ENCODE results near the gene GDI1. TPM values are rescaled to one million over a fixed set of nuclear protein-coding genes. Genes with fewer than 3 reads are reported as not detected.

The GDI1 gene
- total RNA-seq, 6 experiments from 2014 or later, result 144 to 154 (median 147) TPM

- H3K36me3 Mint-ChIP-seq (ENCODE audit: low read depth), result no peaks in the 10 kb centered on the region; the same call in 1 of the 2 replicates
- H3K27ac Mint-ChIP-seq, result no peak overlapping the region
- no peaks in the 10 kb centered on the region for H3K27me3 Mint-ChIP-seq (ENCODE audit: insufficient read depth)
- DNase-seq, result no peak
- no peak for TF ChIP-seq CTCF (IDR thresholded peaks at IDR 0.05)
- H3K4me3 Mint-ChIP-seq, result no peak overlapping the region
- peaks cover 6% of the 10 kb centered on the region; the same call in 1 of the 2 replicates for H3K4me1 Mint-ChIP-seq (ENCODE audit: low read depth)
- no peaks in the 10 kb centered on the region for H3K9me3 Mint-ChIP-seq
Observed at GRCh38 chrX:154417157-154417556, 19.8 kb upstream of the GDI1 start.

GRCh38 chrX:154419189-154419588 is 17.8 kb upstream of the GDI1 start:
- Mint-ChIP-seq H3K27me3 (ENCODE audit: insufficient read depth) (no peaks in the 10 kb centered on the region), H3K27ac (no peak overlapping the region), H3K4me3 (no peak overlapping the region), H3K36me3 (ENCODE audit: low read depth) (no peaks in the 10 kb centered on the region; the same call in 1 of the 2 replicates), H3K9me3 (no peaks in the 10 kb centered on the region), H3K4me1 (ENCODE audit: low read depth) (no peaks in the 10 kb centered on the region)
- TF ChIP-seq CTCF (IDR thresholded peaks at IDR 0.05), result no peak
- no peak for DNase-seq

DNA sequence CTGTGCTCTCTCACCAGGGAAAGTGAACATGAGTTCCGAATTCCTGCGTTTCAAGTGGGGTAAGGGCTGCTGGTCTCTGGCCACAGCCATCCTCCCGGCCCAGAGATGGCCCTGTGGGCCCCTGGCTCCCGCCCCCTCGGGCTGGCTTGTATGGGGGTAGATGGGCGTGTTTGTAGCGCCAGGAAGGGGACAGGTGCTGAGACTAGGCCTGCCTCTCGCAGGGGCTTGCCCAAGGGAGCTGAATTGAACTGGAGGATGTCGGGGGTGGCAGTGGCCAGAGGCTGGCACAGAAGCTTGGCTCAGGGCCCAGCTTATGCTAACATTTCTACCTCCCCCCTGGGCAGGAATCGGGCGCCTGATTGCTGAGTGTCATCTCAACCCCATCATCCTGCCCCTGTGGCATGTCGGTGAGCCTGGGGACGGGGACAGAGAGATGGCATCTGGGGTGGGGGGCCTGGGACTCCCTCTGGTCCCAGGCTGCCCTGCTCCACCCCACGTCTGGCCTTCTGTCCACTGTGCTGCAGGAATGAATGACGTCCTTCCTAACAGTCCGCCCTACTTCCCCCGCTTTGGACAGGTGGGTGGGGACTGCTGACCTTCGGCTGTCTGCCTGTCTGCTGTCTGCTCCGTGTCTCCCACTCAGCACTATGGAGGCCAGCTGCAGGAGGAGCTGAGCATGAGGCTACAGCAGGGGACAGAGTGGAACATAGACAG is 17.1 kb upstream of the GDI1 start:
- H3K27me3 Mint-ChIP-seq (ENCODE audit: insufficient read depth), result no peaks in the 10 kb centered on the region
- no peaks in the 10 kb centered on the region; the same call in 1 of the 2 replicates for H3K36me3 Mint-ChIP-seq (ENCODE audit: low read depth)
- DNase-seq, result no peak
- H3K27ac Mint-ChIP-seq, result no peak overlapping the region
- H3K4me1 Mint-ChIP-seq (ENCODE audit: low read depth), result no peaks in the 10 kb centered on the region
- no peak for TF ChIP-seq CTCF (IDR thresholded peaks at IDR 0.05)
- no peaks in the 10 kb centered on the region for H3K9me3 Mint-ChIP-seq
- no peak overlapping the region for H3K4me3 Mint-ChIP-seq

DNA sequence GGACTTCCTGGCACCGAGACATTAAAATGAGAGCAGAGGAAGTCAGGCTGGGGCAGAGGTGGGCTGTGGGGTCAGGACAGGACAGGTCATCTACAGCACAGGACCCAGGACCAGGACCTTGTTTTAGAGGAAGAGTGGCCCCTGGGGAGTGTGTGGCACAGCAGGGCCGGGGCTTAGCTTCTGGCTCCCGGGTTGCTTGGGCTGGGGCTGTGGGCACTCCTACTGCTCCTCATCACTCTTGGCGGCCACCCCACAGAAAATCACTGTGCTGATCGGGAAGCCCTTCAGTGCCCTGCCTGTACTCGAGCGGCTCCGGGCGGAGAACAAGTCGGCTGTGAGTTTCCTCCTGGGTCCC is 16.6 kb upstream of the GDI1 start:
- no peaks in the 10 kb centered on the region for H3K27me3 Mint-ChIP-seq (ENCODE audit: insufficient read depth)
- H3K9me3 Mint-ChIP-seq, result no peaks in the 10 kb centered on the region
- H3K36me3 Mint-ChIP-seq (ENCODE audit: low read depth), result no peaks in the 10 kb centered on the region; the same call in 1 of the 2 replicates
- no peak overlapping the region for H3K27ac Mint-ChIP-seq
- H3K4me1 Mint-ChIP-seq (ENCODE audit: low read depth), result no peaks in the 10 kb centered on the region
- no peak for TF ChIP-seq CTCF (IDR thresholded peaks at IDR 0.05)
- DNase-seq, result no peak
- no peak overlapping the region for H3K4me3 Mint-ChIP-seq

DNA sequence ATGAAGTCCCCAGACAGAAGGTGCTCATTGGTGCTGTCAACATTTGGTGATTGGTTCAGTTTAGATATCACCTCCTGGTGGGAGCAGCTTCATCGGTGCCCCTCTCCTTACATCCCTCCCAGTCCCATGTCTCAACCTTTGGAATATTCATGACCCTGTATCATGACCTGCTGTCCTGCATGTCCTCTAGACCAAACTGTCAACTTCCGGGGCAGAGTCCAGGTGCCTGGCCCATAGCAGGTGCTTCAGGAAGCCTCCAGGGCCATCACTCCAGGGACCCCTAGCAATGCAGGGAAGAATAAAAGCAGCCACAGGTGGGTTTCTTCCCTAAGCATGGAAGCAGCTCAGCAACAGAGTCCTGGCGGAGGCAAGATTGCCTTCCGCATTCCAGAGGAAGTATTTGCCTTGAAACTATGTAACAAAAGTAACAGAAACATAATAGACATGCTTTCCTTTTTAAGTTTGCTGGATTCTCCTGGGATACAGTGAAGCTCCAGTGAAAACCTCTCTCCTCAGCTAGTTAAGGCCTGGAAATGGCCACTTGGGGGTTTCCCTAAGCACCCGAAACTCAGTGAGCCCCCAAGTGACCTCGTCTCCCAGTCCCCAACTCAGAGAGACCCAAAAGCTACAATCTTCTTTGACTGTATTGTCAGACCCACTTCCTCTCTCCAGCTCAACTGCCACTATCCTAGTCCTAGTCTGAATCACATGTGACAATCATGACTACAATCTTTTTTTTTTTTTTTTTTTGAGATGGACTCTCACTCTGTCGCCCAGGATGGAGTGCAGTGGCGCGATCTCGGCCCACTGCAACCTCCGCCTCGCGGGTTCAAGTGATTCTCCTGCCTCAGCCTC is 9.8 kb upstream of the GDI1 start:
- no peak for DNase-seq
- Mint-ChIP-seq H3K9me3 (no peaks in the 10 kb centered on the region), H3K27me3 (ENCODE audit: insufficient read depth) (peaks cover 3% of the 10 kb centered on the region), H3K27ac (no peak overlapping the region), H3K4me1 (ENCODE audit: low read depth) (peaks cover 18% of the 10 kb centered on the region), H3K36me3 (ENCODE audit: low read depth) (no peaks in the 10 kb centered on the region), H3K4me3 (no peak overlapping the region)
- no peak for TF ChIP-seq CTCF (IDR thresholded peaks at IDR 0.05)

Measured in HFFc6 (cell line).